Stimulated activated CD8-positive, alpha-beta memory T cell treated with anti-CD3 and anti-CD28 coated beads, Interleukin-7, amount 100 ng/mL, for 4 hours (primary cell): ENCODE results near the gene ADSS1.
A peak's percentile ranks its signal among the peaks of the same experiment; 100 is the strongest.

ENCODE experiments used
- DNase-seq, 2 donors: peaks; one replicate each; pipeline ENCODE4 v3.0.0-alpha.2; 2020; ENCODE audit warnings: low read depth in 2 of 2

ADSS1 gene

DNA sequence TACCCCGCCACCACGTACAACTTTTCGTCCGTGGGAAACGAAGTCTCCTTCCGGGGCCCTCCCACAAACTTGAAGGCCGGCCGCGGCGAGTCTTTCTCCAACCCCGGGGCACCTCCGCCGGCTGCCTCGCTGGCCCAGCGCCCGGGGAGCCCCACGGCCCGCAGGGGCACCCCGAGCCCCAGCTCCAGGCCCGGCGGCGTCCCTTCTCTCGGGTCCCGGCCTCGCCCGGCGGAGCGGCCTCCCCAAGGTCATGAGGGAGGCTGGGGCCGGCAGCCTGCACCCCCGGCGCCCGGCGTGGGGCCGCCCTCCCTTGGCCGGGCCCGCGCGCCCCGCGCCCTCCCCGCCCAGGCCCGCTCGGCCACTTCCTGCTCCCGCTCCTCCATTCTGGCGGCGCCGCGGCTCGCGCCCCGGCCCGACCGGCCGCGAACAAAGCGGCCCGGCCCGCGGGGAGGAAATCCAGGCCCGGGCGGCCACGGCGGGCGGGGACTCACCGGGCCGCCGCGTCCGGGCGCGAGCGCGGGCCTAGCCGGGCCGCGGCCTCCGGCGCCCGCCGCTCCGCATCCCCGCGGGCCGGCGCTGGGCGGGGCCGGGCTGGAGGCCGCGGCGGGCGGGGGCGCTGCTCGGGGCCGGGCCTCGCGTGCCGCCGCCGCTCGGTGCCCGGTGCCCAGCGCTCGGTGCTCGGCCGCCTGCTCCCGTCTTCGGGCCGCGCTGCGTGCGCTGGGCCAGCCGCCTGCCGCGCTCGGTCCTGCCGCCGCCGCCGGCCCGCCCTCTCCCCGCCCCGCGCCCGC lies 71.2 kb downstream of the ADSS1 start, which contains the start of gene AKT1:
Gene AKT1, minus strand, starts transcription at position 756 of the 788 bp plus-strand sequence. CDS start 3,105 bp downstream, outside the sequence.
- DNase-seq: no peak

DNA sequence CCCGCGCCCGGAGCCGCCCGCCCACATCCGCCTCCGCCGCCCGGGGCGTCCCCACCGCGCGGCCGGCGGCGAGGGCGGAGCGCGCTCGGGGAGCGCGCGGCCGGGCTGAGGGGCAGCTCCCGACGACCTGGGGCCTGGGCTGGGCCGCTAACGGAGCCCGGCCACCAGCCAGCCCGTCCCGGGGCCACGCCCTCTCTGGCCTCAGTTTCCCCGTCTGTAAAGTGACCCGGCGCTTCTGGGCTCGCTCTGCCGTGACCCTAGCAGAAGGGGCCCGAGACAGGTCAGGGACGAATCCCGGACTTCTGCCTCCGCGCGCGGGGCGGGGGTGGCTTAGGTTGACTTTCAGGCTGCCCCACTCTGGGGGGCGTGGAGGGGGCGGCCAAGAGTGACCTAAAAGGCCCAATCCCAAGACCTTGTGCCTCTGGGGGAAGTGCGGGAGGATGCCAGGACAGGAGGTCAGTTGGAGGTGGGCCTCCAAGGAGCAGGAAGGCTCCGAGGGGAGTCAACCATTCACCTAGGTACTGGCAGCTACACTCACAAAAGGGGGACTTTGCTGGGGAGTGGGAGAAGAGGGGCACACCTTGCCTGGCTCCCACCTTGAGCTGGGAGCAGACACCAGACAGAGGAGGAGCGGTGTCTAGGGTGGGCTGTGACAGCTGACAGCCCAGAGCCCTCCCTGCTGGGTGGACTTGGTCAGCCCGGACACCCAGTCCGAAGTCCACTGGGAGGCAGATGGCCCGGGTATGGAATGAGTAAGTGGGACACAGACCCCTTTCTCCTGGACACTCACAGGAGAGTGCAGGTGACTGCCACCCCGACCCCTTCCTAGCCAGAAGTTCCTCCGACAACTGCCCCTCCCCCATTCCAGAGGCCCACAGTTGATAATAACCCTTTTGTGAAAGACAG lies 72.0 kb downstream of the ADSS1 start:
- DNase-seq: peak; percentile 24 to 59

DNA sequence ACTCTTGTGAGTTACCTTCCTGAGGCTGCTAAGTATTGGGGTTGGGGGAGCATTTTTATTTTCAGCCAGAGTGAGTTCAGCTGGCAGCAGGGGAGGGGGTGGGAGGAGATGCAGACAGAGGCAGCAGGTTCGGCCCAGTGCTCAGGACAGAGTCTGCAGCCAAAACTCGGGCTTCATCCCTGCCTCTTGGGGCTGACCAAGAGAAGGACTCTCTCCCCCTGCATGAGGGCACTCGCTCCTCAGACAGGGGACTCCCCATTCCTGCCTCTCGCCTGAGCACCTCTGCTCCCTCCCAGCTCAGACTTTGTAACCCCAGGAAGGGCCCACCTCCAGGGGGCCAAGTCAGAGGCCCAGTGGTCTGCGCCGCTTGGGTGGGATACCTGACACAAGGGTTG lies 72.7 kb downstream of the ADSS1 start:
- no peak for DNase-seq
